GM03348 (cell line): ENCODE data around the gene LEP.
"Not testable (repeated sequence)": the region's sequence is repeated elsewhere in the genome, so short reads cannot be mapped to it uniquely, and the experiment has no call there.

Source experiments
- DNase-seq: peaks from one replicate; pipeline ENCODE4 v3.0.0; 2012; ENCODE audit warnings: low spot score

LEP gene

DNA sequence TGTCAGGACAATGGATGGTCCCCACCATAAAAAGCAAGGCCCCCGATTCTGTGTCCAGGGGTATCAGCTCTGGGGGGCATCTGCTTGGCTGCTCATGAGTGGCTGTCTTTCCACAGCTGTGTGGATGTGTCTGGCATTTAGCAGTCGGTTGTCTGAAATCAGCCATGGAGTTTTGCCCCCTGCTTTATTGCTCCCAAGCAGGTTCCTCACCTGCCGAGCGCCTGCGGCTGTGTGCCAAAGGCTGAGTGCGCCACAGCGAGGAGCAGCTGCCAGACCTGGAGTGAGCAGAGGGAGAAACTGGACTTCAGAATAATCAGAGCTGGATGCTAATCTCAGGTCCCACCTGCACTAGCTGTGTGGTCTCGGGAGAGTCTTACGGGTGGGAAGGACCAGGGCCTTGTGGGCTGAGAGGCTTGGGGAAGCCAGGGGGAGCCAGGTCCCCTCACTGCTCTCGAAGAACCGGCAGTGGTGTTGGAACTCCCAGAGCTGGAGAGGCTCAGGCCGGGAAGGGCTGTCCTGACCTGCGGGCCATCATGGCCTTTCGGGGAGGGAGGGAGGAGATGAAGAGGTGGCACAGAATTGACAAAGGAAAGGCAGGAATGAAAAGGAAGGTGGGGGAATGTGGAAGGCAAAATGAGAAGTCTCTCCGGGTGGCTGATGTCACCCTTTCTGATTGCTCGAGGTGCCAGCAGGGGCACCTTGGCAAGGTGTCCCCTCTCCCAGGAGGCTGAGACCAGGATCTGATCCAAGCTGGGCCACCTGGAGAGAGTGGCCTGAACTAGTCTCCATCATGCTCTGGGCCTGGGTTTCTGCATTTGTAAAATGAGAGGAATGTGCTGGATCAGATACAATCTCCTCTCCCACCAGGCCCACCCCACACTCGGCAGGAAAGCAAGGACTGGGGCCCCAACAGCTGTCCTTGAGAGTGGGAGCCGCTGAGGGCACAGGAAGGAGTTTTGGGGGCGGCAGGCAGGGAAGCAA lies 30.2 kb upstream of the LEP start:
- DNase-seq, result no peak

GRCh38 chr7:128211626-128212025 lies 29.5 kb upstream of the LEP start:
- no peak for DNase-seq

DNA sequence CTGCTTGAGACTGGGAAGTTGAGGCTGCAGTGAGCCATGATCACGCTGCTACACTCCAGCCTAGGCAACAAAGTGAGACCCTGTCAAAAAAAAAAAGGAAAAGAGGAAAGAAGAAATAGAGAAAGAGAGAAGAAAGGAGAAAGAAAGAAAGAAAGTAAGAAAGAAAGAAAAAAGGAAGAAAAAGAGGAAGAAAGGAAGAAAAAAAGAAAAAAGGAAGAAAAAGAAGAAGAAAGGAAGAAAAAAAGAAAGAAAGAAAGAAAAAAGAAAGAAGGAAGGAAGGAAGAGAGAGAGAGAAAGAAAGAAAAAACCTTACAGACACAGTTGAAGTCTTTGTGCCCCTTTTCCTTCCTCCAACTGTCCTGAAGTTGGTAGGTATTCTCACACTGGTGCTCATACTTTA lies 26.6 kb upstream of the LEP start:
- no peak for DNase-seq

DNA sequence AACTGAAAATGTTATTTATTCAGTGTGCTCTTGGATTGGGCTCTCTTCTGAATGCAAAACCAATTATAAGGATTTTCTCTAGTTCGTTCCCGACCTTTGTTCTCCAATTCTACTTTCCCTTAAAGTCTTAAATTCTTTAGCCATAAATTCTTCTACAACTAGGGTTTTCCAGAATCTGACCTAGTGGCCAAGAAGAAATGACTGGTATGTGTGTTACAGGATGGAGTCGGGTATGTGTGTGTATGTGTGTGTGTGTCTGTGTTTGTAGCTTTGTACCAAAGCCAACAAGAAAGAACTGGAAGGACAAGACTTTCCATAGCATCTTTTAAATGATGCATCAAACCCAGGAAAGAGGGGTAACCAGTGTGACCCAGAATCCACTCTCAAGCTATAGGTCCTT lies 25.8 kb upstream of the LEP start:
- peak; percentile 84 for DNase-seq

DNA sequence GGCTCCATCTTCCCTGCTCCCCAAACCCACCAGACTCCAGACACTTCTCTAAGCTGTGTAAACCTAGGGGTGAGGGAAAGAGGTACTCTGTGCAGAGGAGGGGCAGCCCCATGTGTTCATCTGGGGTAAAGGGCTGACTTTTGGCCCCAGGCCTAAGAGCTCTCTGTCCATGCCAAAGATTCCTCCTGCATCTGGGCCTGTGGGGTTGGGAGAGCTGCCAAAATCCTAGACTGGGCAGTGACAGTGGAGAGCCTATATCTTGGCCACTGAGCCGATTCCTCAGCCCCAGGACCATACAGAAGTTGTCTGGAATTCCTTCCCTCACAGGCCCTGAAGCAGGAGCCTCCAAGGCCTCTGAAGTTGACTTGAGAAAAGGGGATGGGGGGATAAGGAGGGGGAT lies 25.3 kb upstream of the LEP start:
- peak; percentile 70 for DNase-seq

DNA sequence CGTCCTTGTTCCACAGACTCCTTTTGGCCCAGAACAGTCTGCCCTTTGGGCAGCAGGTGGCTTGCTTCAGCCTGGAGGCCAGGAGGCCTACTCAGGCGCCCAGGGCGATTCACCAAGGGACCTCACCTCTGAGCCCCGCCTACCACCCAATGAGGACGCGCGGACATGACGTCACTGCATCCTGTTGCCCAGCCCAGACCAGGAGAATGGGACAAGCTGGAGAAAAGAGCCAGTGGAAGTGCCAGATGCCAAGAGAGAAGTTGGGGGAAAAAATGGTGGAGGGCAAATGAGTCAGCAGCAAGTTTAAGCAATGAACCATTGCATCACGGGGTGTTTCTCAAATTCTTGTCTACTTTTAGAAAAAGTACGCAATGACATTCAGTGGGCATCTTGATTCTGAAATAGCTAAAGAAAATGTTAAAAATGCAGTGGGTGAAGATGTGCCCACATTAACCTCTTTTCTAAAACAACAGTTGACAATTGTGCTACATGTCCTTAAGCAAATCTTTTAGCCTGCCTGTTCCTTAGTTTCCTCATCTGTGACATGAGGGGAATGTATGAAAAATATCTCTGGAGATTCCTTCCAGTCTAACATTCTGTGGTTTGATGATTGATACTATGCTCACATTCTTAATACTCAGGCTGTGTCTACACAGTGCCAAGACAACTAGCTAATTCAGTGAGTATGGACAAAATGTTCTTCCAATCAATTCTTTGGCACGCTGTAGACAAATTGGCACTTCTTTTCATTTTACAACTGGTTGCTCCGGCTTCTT lies 23.9 kb upstream of the LEP start:
- peak; percentile 87 for DNase-seq

DNA sequence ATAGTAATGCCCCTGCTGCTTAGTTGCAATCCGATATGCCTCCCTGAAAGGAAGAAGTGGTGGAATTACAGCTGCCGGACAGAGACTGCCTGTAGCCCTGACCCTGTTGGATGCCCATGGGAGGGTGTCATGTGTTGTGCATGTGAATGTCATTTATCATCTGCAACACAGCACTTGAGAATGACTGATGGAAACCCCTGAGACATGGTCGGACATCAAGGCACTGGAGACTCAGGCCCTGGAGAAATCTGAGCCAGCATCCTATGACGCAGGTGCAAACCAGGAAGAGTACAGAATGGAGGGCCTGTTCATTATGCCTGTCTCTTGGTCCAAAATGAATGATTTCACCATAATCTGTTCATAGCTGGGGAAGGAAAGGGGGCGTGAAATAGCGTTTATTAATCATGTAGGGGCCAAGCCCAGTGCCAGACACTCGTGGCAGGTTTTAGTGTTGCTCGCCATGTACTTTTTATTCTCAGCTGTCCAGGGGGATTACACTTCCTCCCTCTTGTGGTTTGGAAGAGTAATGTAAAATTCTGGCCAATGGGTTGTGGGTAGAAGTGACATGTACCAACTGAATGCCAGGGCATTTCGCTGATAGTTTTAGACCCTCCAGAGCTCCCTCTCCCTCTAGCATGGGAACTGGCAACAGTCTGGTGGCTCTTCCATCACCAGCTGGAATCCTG lies 23.0 kb upstream of the LEP start:
- DNase-seq, result no peak

GRCh38 chr7:128219636-128220035 lies 21.4 kb upstream of the LEP start:
- no peak for DNase-seq

- DNase-seq, result peak; percentile 83
Observed at GRCh38 chr7:128221929-128222403, 19.1 kb upstream of the LEP start.

DNA sequence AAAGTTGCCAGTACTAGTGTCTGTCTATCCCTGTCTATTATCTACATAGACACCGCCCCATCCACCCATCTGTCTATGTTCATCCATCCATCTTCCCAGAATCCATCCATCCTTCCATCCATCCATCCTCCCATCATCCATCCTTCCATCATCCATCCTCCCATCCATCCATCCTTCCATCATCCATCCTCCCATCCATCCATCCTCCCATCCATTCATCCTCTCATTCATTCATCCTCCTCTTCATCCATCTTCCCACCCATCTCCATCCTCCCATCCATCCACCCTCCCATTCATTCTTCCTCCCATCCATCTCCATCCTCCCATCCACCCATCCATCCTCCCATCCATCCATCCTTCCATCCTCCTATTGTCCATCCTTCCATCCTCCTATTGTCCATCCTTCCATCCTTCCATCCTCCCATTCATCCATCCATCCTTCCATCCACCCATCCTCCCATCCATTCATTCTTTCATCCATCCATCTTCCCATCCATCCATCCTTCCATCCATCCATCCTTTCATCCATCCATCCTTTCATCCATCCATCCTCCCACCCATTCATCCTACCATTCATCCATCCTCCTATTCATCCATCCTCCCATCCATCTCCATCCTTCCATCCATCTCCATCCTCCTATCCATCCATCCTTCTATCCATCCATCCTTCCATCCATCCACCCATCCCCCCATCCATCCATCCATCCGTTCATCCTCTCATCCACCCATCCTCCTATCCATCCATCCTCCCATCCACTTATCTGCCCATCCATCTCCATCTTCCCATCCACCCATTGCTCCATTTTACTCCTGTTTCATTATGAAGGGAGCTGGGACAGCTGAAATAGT lies 14.7 kb upstream of the LEP start:
- no peak for DNase-seq

GRCh38 chr7:128227271-128227670 lies 13.8 kb upstream of the LEP start:
- DNase-seq, result no peak

- no peak for DNase-seq
Observed at GRCh38 chr7:128231021-128231420, 10.1 kb upstream of the LEP start.

GRCh38 chr7:128231677-128232076 lies 9.4 kb upstream of the LEP start:
- DNase-seq, result no peak

DNA sequence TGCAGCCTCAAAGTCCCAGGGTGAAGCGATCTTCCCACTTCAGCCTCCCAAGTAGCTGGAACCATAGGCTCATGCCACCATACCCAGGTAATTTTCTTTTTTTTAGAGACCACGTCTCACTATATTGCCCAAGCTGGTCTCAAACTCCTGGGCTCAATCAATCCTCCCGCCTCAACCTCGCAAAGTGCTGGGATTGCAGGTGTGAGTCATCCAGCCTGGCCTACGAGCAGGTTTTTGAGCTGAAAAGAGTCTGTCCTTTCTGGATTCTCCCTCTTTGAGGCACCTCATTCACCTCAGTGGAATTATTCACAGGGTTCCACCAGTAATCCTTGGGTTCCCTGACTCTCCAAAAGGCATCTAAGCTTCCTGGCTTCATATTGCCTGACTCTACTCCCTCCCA lies 7.6 kb upstream of the LEP start:
- no peak for DNase-seq

GRCh38 chr7:128234476-128235026 lies 6.5 kb upstream of the LEP start:
- no peak for DNase-seq

DNA sequence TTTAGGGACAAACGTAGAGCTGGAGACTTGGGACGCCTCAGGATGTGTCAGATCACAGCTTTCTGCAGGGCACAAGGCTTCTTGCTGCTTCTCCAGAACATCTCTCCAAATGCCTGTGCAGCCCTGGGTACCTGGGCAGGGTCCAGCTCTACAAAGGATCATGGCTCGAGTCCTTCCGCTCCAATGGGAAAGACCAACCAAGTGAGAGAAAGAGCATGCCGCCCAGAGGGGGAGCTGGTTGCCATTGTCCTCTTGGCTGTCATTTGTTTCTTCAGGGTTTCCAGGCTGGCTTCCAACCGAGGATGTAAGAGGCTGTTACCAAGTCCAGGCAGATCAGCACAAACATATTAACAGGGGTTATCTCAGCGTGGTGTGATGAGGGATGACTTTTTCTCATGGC lies 5.6 kb upstream of the LEP start:
- no peak for DNase-seq

DNA sequence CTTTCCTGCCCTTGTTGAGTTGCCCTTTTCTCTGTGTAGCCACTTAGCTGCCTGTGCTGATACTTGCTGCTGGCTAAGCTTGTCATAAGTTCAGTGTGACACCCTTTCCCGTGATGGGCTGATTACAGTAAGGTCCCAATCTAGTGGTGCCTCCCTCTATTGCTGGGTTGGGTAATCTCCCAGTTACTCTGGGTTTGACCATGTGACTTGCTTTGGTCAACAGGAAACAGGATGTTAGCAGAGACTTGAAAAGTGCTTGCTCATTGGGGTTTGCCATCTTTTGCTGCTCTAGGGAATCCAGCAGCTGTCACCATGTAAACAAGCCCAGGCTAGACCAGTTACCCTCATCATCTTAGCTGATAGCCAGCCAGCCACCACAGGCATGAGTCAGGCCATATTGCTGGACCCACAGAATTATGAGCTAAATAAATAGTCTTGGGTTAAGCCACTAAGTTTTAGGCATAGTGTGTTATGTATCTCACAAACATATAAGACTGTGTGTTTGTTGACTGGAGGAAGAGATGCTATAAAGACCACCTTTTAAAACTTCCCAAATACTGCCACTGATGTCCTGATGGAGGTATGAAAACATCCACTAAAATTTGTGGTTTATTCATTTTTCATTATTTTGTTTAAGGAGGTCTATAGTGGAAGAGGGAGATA lies 4.0 kb upstream of the LEP start:
- DNase-seq, result peak; percentile 76

DNA sequence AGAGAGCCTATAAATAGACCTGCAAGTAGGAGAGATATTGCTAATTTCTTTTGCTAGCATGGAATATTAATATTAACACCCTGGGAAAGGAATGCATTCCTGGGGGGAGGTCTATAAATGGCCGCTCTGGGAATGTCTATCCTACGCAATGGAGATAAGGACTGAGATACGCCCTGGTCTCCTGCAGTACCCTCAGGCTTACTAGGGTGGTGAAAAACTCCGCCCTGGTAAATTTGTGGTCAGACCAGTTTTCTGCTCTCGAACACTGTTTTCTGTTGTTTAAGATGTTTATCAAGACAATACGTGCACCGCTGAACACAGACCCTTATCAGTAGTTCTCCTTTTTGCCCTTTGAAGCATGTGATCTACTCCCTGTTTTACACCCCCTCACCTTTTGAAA lies 1.9 kb upstream of the LEP start:
- not testable (repeated sequence) for DNase-seq

DNA sequence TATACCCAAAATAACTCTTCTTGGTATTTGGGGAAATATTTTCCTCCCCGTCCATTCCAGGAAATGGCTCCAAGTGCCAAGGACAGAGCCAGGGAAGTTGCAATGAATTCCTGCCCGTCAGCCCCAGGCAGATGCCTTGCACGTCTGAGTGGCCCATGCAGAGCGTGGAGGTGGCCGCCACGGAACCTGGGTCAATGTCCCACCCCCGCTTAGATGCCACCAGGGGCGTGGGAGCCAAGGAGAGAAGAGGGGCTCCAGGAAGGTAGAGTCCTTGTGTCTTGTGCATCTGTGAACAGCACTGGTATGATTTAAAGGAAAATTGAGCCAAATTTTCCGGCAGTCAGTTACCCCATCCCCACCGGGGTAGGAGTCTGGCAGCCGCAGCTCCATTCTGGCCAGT lies 1.6 kb downstream of the LEP start:
- DNase-seq, result no peak

DNA sequence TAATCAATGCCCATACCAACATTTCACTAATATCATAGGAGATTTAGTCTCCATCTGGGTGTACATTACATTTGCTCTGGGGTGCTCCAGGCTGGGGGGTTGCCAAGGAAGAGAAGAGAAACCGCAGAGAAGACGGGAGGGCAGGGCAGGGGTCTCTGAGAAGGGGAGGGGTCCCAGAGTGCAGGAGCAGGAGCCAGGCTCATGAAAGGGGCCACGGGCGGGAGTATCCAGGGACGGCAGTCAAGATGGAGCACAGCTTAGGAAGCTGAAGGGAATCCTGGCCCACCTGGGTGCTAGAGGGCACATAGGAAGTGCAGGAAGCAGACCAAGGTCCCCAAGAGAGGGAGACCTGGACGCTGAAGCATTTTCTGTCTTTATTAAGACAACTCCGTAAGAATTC lies 2.2 kb downstream of the LEP start:
- no peak for DNase-seq

- no peak for DNase-seq
Observed at GRCh38 chr7:128244861-128245260, 3.8 kb downstream of the LEP start.
